Thyroid gland (tissue), 4 donors: Measurements from ENCODE around the gene DYNC1I1. TPM values are rescaled to one million over a fixed set of nuclear protein-coding genes. Genes with fewer than 3 reads are reported as not detected.

Experiments
- DNase-seq, 2 donors: peaks; one replicate each; pipeline ENCODE4 v3.0.0-alpha.2; 2019
- H3K27ac ChIP-seq, 3 donors: fragments of 200-600 bp; sonication (generic); 1 replicate in 2 of 3; 2 replicates in 1 of 3; pipeline ENCODE4 v1.5.1; 2016 to 2019; ENCODE audit warnings: mild to moderate bottlenecking in 1 of 3, moderate library complexity in 1 of 3
- H3K27me3 ChIP-seq: fragments of 200-600 bp; sonication (generic); one replicate; pipeline ENCODE4 v1.5.1; 2019
- H3K36me3 ChIP-seq, 2 donors: fragments of 200-600 bp; sonication (generic); one replicate each; pipeline ENCODE4 v1.5.1; 2016 to 2019
- H3K4me1 ChIP-seq, 2 donors: fragments of 200-600 bp; sonication (generic); one replicate each; pipeline ENCODE4 v1.5.1; 2017 to 2019
- H3K4me3 ChIP-seq, 3 donors: fragments of 200-600 bp; sonication (generic); replicated peaks in 1 of 3; 1 replicate in 2 of 3; 2 replicates in 1 of 3; pipeline ENCODE4 v1.5.1; 2016; ENCODE audit warnings: mild to moderate bottlenecking in 1 of 3
- H3K9me3 ChIP-seq: fragments of 200-600 bp; sonication (generic); one replicate; pipeline ENCODE4 v1.5.1; 2017
- POLR2A ChIP-seq, 2 donors: fragments of 450-650 bp; IDR thresholded peaks; one replicate each; pipeline ENCODE4 v1.6.1; 2017; ENCODE audit warnings: antibody characterized with exemption in 2 of 2, mild to moderate bottlenecking in 2 of 2, moderate library complexity in 1 of 2
- WGBS, 2 donors: methylation state at CpG; one replicate each; pipeline ENCODE4 v1.1.5; 2017; 5-methylcytosine and 5-hydroxymethylcytosine counted together
- intact Hi-C: fragments of 100-400 bp; cut with DNase I; formaldehyde crosslinking; loops from one replicate; pipeline ENCODE4 v1.15.1; 2023
- total RNA-seq, 4 donors: library from RNA; depleted of rRNA; stranded (reverse); fragments of >200 nt; gene quantifications; one replicate each; pipeline ENCODE4 v1.2.3, GENCODE V29; 2016
- TF ChIP-seq, protein P1 (sequence below), 6 experiments: fragments of 200-600 bp in 3 of 6; fragments of 450-650 bp in 3 of 6; sonication (generic) in 3 of 6; IDR thresholded peaks; one replicate each; pipeline ENCODE4 v1.5.1; 2016 to 2019; ENCODE audit warnings: antibody characterized with exemption in 6 of 6, mild to moderate bottlenecking in 2 of 6, inconsistent platforms in 1 of 6, moderate library complexity in 1 of 6

The DYNC1I1 gene
- total RNA-seq, 4 donors from 2014 or later: 6.6 to 12.8 (median 10.5) TPM

- 76 to 77% methylated on average over 5 of the region's 5 CpGs for WGBS, 2 donors
- intact Hi-C loops: no loop called here
Observed at GRCh38 chr7:95960706-95961244, 188.4 kb downstream of the DYNC1I1 start.

DNA sequence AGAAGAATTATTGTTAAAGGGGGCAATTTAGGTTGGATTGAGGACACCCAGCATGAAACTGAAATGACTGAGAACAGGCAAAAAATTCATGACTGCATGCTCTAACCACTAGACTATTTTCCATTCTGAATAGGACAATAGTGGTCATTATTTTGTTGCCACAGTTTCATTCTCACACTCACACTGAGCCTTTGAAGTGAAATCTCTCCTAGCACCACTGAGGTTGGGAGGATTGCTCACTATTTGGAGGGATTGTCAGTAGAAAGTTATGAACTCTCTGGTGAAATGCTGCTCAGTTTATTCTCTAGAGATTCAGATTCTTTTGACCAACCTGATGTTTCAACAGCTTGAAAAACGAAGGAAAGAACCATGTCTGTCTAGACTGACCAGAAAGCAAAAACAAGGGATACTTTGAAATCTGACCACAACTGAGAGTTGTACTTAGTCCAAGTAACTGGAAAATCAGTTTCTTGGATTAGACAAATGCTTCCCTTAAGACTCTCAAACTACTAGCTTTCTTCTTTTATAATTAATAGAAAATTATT, 191.2 kb downstream of the DYNC1I1 start:
- 39 to 41% methylated on average over 1 of the region's 1 CpG for WGBS, 2 donors
- no peaks in the 10 kb centered on the region for H3K36me3 ChIP-seq
- no peaks in the 10 kb centered on the region for H3K4me1 ChIP-seq
- H3K4me3 ChIP-seq: no peak overlapping the region
- no peaks in the 10 kb centered on the region for H3K27me3 ChIP-seq
- H3K27ac ChIP-seq: no peak overlapping the region
- TF ChIP-seq, protein P1, sequence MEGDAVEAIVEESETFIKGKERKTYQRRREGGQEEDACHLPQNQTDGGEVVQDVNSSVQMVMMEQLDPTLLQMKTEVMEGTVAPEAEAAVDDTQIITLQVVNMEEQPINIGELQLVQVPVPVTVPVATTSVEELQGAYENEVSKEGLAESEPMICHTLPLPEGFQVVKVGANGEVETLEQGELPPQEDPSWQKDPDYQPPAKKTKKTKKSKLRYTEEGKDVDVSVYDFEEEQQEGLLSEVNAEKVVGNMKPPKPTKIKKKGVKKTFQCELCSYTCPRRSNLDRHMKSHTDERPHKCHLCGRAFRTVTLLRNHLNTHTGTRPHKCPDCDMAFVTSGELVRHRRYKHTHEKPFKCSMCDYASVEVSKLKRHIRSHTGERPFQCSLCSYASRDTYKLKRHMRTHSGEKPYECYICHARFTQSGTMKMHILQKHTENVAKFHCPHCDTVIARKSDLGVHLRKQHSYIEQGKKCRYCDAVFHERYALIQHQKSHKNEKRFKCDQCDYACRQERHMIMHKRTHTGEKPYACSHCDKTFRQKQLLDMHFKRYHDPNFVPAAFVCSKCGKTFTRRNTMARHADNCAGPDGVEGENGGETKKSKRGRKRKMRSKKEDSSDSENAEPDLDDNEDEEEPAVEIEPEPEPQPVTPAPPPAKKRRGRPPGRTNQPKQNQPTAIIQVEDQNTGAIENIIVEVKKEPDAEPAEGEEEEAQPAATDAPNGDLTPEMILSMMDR (IDR thresholded peaks at IDR 0.05): no peak
- TF ChIP-seq POLR2A (IDR thresholded peaks at IDR 0.05): no peak
- no peaks in the 10 kb centered on the region for H3K9me3 ChIP-seq
- no peak for DNase-seq
- intact Hi-C loops: no loop called here

More at GRCh38 chr7:95960706-95961244, 188.4 kb downstream of the DYNC1I1 start:
- Histone ChIP-seq H3K36me3 (no peaks in the 10 kb centered on the region), H3K4me1 (no peaks in the 10 kb centered on the region), H3K27me3 (no peaks in the 10 kb centered on the region), H3K27ac (no peak overlapping the region), H3K9me3 (no peaks in the 10 kb centered on the region), H3K4me3 (no peak overlapping the region)
- TF ChIP-seq POLR2A (IDR thresholded peaks at IDR 0.05): no peak
- TF ChIP-seq, protein P1 (IDR thresholded peaks at IDR 0.05): no peak
- DNase-seq: no peak

- no peaks in the 10 kb centered on the region for H3K4me1 ChIP-seq
Observed at GRCh38 chr7:95971716-95972115, 199.4 kb downstream of the DYNC1I1 start.

DNA sequence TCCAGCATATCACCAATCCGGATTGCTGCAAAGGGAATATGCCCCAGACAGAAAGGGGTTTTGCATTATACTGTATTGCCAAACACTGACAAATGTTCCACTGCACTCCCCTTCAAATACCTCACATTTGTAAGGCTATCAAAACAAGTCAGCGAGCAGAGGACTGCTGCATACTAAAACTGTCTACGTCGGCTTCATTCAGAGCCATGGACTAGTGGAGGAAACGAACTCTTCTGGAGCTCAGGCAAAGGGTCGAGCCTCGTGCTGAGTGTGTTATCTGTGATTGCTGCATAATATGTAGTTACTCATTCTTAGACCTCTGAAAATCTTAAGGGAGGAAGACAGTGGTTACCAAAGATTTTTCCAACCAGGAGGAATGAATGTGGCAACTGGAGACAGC, 200.2 kb downstream of the DYNC1I1 start:
- Histone ChIP-seq H3K36me3 (no peaks in the 10 kb centered on the region), H3K4me1 (no peaks in the 10 kb centered on the region), H3K9me3 (no peaks in the 10 kb centered on the region), H3K27me3 (no peaks in the 10 kb centered on the region), H3K27ac (no peak overlapping the region), H3K4me3 (no peak overlapping the region)
- TF ChIP-seq, protein P1 (IDR thresholded peaks at IDR 0.05): no peak
- TF ChIP-seq POLR2A (IDR thresholded peaks at IDR 0.05): no peak
- WGBS, 2 donors: 45 to 46% methylated on average over 7 of the region's 7 CpGs
- no peak for DNase-seq
- intact Hi-C loops: no loop called here

More at GRCh38 chr7:95971716-95972115, 199.4 kb downstream of the DYNC1I1 start:
- no peaks in the 10 kb centered on the region for H3K9me3 ChIP-seq
- no peak overlapping the region for H3K27ac ChIP-seq
- 87 to 88% methylated on average over 6 of the region's 6 CpGs for WGBS, 2 donors
- intact Hi-C loops: no loop called here
- no peak overlapping the region for H3K4me3 ChIP-seq
- TF ChIP-seq POLR2A (IDR thresholded peaks at IDR 0.05): no peak
- TF ChIP-seq, protein P1 (IDR thresholded peaks at IDR 0.05): no peak
- no peak for DNase-seq
- H3K36me3 ChIP-seq: no peaks in the 10 kb centered on the region
- no peaks in the 10 kb centered on the region for H3K27me3 ChIP-seq

GRCh38 chr7:95974108-95974507, 201.8 kb downstream of the DYNC1I1 start:
- Histone ChIP-seq H3K36me3 (no peaks in the 10 kb centered on the region), H3K4me1 (no peaks in the 10 kb centered on the region), H3K9me3 (no peaks in the 10 kb centered on the region), H3K27me3 (no peaks in the 10 kb centered on the region), H3K27ac (no peak overlapping the region), H3K4me3 (no peak overlapping the region)
- TF ChIP-seq, protein P1 (IDR thresholded peaks at IDR 0.05): no peak
- TF ChIP-seq POLR2A (IDR thresholded peaks at IDR 0.05): no peak
- DNase-seq: no peak
- WGBS, 2 donors: 3 to 50% methylated on average over 1 of the region's 1 CpG
- intact Hi-C loops: no loop called here
